T-helper 22 cell (primary cell): ENCODE results near the gene SPPL2B.
A peak's percentile ranks its signal among the peaks of the same experiment; 100 is the strongest.
"Not testable (repeated sequence)": the region's sequence is repeated elsewhere in the genome, so short reads cannot be mapped to it uniquely, and the experiment has no call there.

ENCODE experiments used
- DNase-seq: peaks from one replicate; pipeline ENCODE4 v3.0.0-alpha.2; 2020; ENCODE audit warnings: low read depth

The SPPL2B gene

DNA sequence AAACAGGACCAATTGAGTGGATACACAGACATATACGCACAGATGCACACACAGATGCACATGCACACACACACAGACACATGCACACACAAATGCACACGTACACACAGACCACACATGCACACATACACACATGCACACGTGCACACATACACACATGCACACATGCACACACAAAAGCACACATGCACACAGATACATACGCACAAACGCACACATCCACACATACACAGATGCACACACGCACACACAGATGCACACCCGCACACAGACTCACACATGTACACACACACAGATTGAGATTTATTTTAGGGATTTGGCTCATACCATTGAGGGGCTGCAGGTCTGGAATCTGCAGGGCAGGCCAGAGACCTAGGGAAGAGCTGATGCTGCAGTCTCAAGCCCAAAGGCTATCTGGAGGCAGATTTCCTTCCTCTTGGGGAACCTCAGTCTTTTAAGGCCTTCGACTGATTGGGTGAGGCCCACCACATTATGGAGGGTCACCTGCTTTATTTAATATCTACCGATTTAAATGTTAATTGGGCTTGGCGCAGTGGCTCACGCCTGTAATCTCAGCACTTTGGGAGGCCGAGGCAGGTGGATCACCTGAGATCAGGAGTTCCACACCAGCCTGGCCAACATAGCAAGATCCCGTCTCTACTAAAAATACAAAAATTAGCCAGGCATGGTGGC, 54.2 kb downstream of the SPPL2B start:
- DNase-seq = no peak

DNA sequence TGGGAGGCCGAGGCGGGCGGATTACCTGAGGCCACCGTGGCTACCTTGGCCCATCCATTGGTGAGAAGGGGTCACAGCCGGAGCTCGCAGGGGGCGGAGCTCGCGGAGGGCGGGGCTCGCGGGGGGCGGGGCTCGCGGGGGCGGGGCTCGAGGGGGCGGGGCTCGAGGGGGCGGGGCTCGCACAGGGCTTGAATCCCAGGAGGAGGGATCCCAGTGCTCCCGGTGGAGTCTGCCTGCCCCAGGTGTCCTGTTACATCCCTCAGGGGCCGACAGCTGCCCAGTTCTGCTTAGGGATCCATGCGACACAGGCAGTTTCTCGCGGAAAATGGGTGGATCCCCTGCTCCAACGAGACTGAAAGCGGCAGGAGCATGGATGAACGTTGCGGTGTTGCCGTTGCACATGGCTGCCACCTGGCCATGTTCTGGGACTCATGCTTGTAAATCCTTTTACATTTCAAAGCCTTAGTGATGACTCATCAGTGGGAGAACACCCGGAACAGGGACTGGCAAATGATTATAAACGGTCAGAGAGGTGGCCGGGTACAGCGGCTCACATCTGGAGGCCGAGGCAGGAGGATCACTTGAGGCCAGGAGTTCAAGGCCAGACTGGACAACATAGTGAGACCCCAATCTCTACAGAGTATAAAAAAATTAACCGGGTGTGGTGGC, 56.7 kb downstream of the SPPL2B start:
- no peak for DNase-seq

DNA sequence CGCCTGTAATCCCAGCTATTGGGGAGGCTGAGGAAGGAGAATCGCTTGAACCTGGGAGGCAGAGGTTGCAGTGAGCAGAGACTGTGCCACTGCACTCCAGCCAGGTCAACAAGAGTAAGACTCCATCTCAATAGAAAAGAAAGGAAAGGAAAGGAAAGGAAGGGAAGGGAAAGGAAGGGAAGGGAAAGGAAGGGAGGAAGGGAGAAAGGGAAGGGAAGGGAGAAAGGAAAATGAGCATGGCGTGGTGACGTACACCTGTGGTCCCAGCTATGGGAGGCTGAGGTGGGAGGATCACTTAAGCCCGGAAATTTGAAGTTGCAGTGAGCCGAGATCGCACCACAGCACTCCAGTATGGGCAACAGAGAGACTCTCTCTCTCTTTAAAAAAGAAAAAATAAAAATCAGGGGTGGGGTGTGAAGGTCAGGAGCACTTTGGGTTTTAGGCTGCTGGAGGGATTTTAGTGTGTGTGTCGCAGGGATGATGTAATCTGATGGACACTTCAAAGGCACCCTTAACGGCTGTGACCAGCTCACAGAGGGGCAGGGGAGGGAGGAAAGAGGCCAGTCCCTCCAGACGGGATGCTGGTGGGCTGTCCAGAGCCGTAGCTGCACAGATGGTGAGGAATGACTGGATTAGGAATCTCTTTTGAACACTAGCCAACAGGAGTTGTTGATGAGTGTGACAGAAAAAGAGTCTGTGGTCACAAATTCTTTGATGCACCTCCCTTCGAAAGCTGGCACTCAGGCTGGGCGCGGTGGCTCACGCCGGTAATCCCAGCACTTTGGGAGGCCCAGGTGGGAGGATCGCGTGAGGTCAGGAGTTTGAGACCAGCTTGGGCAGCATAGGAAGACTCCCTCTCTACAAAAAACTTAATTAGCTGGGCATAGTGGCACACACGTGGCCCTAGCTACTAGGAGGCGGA, 59.1 kb downstream of the SPPL2B start:
- DNase-seq = no peak

DNA sequence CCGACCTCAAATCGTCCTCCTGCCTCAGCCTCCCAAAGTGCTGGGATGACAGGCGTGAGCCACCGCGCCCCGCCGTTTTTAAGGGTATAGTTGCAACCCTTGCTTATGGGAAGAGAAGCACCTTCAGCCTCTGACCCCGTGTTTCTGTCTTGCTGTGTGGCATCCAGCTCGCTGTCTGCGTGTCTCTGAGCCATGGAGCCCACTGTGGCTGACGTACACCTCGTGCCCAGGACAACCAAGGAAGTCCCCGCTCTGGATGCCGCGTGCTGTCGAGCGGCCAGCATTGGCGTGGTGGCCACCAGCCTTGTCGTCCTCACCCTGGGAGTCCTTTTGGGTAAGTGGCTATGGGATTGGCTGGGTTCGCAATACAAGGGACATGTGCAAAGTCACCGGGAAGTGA, 61.1 kb downstream of the SPPL2B start:
- DNase-seq = no peak

DNA sequence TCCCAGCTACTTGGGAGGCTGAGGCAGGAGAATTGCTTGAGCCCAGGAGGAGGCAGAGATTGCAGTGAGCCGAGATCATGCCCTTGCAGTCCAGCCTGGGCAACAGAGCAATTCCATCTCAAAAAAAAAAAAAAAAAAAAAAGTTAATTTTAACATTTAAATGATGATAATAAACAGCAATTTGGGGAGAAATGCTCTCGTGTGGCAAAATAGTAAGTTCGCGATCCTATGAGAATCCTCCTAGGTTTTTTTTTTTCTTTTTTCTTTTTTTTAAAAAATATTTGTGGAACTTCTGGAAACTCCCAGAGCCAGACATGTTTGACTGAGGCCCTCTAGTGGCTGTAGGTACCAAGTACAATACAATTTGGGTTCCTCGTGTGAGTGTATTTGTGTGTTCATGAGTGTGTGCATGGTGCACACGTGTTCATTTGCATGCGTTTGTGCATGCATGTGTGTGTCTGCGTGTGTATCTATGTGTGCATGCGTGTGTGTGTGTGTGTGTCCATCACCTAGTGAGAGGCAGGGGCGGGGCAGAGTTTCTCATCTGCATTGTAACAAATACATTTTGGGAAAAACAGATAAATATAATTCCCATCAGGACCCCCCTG, 62.7 kb downstream of the SPPL2B start:
- peak; percentile 4 for DNase-seq

DNA sequence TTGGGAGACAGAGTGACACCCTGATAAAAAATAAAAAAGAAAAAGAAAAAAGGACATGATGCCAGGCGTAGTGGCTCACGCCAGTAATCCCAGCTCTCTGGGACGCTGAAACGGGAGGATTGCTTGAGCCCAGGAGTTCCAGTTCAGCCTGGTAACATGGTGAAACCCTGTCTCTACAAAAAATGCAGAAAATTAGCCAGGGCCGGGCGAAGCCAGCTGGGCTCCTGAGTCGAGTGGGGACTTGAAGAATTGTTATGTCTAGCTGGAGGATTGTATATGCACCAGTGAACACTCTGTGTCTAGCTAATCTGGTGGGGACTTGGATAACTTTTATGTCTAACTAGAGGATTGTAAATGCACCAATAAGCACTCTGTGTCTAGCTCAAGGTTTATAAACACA, 63.9 kb downstream of the SPPL2B start:
- no peak for DNase-seq

DNA sequence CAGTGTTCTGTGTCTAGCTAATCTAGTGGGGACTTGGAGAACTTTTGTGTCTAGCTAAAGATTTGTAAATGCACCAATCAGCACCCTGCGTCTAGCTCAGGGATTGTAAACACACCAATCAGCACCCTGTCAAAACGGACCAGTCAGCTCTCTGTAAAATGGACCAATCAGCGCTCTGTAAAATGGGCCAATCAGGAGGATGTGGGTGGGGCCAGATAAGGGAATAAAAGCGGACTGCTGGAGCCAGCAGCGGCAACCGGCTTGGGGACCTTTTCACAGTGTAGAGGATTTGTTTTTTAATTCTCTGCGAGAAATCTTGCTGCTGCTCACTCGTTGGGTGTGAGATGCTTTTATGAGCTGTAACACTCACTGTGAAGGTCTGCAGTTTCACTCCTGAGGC, 64.4 kb downstream of the SPPL2B start:
- not testable (repeated sequence) for DNase-seq

DNA sequence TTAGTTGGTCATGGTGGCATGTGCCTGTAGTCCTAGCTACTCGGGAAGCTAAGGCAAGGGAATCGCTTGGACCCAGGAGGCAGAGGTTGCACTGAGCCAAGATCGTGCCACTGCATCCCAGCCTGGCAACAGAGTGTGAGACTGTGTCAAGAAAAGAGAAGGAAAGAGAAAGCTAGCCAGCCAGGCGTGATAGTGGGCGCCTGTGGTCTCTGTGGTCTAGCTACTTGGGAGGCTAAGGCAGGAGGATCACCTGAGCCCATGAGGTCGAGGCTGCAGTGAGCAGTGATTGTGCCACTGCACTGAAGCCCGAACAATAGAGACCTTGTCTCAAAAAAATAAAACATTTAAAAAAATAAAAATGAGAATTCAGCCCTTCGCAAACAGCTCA, 65.6 kb downstream of the SPPL2B start:
- DNase-seq = no peak

DNA sequence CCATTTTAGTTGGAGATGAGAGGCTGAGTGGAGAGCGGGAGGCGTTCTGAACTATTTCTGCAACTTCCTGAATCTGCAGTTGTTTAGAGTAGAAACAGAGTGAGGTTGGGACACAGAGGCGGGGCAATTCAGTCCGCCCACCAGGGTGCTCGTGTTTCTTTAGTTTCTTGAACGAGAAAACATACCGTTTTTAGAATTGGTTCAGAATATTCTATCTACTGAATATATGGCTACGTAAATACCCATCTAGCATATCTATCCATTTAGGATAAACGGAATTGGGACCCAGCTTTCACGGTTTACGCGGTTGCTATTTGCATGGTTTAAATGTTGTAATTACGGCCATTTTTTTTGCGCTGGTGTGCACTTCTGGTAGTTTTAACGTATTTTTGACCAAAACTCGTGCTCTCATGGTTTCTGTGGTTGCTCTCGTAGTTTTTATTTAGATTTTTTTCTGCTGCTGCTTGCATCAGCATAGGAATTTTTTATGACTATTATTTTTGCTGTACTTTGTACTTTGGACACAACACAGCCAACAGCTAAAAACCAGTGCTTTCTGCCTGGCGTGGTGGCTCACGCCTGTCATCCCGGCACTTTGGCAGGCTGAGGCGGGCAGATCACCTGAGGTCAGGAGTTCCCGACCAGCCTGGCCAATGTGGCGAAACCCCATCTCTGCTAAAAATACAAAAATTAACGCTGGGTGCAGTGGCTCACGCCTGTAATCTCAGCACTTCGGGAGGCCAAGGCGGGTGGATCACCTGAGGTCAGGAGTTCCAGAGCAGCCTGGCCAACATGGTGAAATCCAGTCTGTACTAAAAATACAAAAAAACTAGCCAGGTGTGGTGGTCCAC, 66.2 kb downstream of the SPPL2B start:
- DNase-seq = no peak

DNA sequence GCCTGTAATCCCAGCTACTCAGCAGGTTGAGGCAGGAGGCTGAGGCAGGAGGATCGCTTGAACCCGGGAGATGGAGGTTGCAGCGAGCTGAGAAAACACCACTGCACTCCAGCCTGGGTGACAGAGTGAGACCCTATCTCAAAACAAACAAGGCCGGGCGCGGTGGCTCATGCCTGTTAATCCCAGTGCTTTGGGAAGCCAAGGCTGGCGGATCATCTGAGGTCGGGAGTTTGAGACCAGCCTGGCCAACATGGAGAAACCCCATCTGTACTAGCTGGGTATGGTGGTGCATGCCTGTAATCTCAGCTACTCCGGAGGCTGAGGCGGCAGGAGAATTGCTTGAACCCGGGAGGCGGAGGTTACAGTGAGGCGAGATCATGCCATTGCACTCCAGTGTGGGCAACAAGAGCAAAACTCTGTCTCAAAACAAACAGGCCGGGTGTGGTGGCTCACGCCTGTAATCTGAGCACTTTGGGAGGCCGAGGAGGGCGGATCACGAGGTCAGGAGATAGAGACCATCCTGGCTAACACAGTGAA, 66.9 kb downstream of the SPPL2B start:
- not testable (repeated sequence) for DNase-seq

DNA sequence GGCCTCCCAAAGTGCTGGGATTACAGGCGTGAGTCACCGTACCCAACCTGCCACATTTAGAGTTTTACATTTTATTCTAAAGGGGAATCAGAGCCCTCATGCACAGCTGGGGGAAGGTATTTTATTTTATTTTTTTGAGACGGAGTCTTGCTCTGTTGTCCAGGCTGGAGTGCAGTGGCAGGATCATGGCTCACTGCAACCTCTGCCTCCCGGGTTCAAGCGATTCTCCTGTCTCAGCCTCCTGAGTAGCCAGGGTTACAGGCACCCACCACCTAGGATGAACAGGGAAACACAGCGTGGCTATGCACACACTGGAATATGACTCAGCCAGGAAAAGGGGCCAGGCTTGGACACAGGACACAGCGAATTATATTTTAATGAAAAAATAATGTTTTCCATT, 68.7 kb downstream of the SPPL2B start:
- DNase-seq = not testable (repeated sequence)

DNA sequence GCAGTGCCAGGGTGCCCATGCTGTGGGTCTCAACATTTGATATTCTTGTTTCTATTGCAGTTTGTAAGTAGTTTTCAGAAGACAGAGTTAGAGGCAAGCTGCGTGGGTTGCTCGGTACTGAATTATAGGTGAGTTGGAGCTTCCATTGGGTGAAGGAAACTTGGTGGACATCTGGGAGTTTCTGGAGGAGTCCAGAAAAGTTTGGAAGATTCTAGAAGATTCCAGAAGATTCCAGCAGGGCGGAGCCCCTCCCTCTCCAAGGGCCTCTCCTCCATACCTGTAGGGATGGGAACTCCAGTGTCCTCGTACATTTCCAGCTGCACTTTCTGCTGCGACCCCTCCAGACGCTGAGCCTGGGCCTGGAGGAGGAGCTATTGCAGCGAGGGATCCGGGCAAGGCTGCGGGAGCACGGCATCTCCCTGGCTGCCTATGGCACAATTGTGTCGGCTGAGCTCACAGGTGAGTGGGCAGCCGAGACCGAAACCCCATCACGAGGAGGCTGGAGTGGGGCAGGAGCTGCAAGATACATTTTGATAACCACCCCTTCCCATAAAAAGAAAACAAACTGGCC, 70.3 kb downstream of the SPPL2B start:
- DNase-seq = no peak

DNA sequence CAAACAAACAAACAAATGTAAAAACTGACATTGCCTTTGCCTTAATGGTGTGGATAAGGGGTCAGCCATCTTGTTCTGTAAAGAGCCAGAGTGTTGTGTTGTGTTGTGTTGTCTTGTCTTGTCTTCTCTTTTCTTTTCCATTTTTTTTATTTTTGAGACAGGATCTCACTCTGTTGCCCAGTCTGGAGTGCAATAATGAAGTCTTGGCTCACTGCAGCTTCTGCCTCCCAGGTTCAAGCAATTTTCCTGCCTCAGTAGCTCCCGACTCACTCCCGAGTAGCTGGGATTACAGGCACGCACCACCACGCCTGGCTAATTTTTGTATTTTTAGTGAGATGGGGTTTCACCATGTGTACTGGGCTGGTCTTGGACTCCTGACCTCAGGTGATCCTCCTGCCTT, 71.1 kb downstream of the SPPL2B start:
- DNase-seq = no peak
